HEK293 (cell line): ENCODE results near the gene INTS7.

ENCODE experiments used
- CTCF ChIA-PET: fragments of 350-600 bp; formaldehyde crosslinking; extraction: SDS; loops from one replicate; lab custom pipeline; 2021; ENCODE audit warnings: antibody characterized with exemption; lab: Yijun Ruan, JAX
- POLR2A ChIA-PET: fragments of 300-600 bp; formaldehyde crosslinking; extraction: SDS; loops from one replicate; lab custom pipeline; 2020; ENCODE audit warnings: antibody characterized with exemption, inconsistent platforms; lab: Yijun Ruan, JAX
- H3K27ac ChIP-seq: fragments of 200-500 bp; sonication (Bioruptor generic); 2 replicates; pipeline ENCODE4 v1.5.1; 2014; ENCODE audit warnings: low read depth, low read length, control low read depth, inconsistent platforms; ENCODE audit errors: extremely low read depth
- H3K36me3 ChIP-seq, 2 experiments: fragments of 200-500 bp in 1 of 2; sonication (Bioruptor generic) in 1 of 2; 1 replicate in 1 of 2; 2 replicates in 1 of 2; pipeline ENCODE4 v1.5.1; 2014 to 2017; ENCODE audit warnings: inconsistent platforms in 2 of 2, low read length in 2 of 2; ENCODE audit not compliant: control insufficient read depth in 2 of 2, insufficient read depth in 1 of 2
- H3K4me1 ChIP-seq: fragments of 200-500 bp; sonication (Bioruptor generic); 2 replicates; pipeline ENCODE4 v1.5.1; 2014; ENCODE audit warnings: mild to moderate bottlenecking, low read length, inconsistent platforms; ENCODE audit not compliant: control insufficient read depth, insufficient read depth
- H3K4me3 ChIP-seq: 2 replicates; pipeline ENCODE4 v1.5.1; 2011; ENCODE audit warnings: low read depth, mild to moderate bottlenecking, control low read depth, low read length, moderate library complexity
- H3K9me3 ChIP-seq: fragments of 200-500 bp; sonication (Bioruptor generic); 2 replicates; pipeline ENCODE4 v1.5.1; 2014; ENCODE audit warnings: low read depth, low read length, inconsistent platforms; ENCODE audit not compliant: control insufficient read depth, insufficient read depth
- EGR2 ChIP-seq: fragments of 450-650 bp; formaldehyde crosslinking; IDR thresholded peaks from 2 replicates; pipeline ENCODE4 v1.5.1; 2016; ENCODE audit warnings: low read depth, missing biosample characterization, missing genetic modification characterization
- HOXD13 ChIP-seq: sonication (generic); formaldehyde crosslinking; IDR thresholded peaks from 2 replicates; pipeline ENCODE4 v1.8.0; 2022; ENCODE audit warnings: missing genetic modification reagents, borderline replicate concordance
- MEIS1 ChIP-seq: sonication (generic); formaldehyde crosslinking; IDR thresholded peaks from 2 replicates; pipeline ENCODE4 v1.8.1; 2022; ENCODE audit warnings: missing genetic modification reagents, mild to moderate bottlenecking, borderline replicate concordance
- PRDM10 ChIP-seq: fragments of 450-650 bp; formaldehyde crosslinking; IDR thresholded peaks from 2 replicates; pipeline ENCODE4 v1.5.1; 2016; ENCODE audit warnings: missing biosample characterization, missing genetic modification characterization
- TCF7L2 ChIP-seq: IDR thresholded peaks from 2 replicates; pipeline ENCODE4 v1.6.1; 2011; ENCODE audit warnings: low read depth, mild to moderate bottlenecking, inconsistent platforms, low read length, moderate library complexity, borderline replicate concordance
- ZEB2 ChIP-seq: fragments of 450-650 bp; formaldehyde crosslinking; IDR thresholded peaks from 2 replicates; pipeline ENCODE4 v1.5.1; 2016; ENCODE audit warnings: missing biosample characterization, missing genetic modification characterization
- ZFHX2 ChIP-seq: fragments of 450-650 bp; formaldehyde crosslinking; conservative IDR thresholded peaks from 2 replicates; pipeline ENCODE4 v1.5.1; 2016; ENCODE audit warnings: missing biosample characterization, missing genetic modification characterization
- ZIC2 ChIP-seq: fragments of 450-650 bp; formaldehyde crosslinking; IDR thresholded peaks from 2 replicates; pipeline ENCODE4 v1.5.1; 2016; ENCODE audit warnings: missing biosample characterization, missing genetic modification characterization
- ZNF155 ChIP-seq: fragments of 450-650 bp; formaldehyde crosslinking; IDR thresholded peaks from 2 replicates; pipeline ENCODE4 v1.5.1; 2016; ENCODE audit warnings: missing biosample characterization, missing genetic modification characterization
- ZNF211 ChIP-seq: fragments of 450-650 bp; formaldehyde crosslinking; IDR thresholded peaks from 2 replicates; pipeline ENCODE4 v1.5.1; 2016; ENCODE audit warnings: low read depth, missing biosample characterization, missing genetic modification characterization
- ZNF221 ChIP-seq: fragments of 450-650 bp; formaldehyde crosslinking; IDR thresholded peaks from 2 replicates; pipeline ENCODE4 v1.5.1; 2017; ENCODE audit warnings: missing biosample characterization, missing genetic modification characterization, borderline replicate concordance
- ZNF354C ChIP-seq: fragments of 450-650 bp; formaldehyde crosslinking; IDR thresholded peaks from 2 replicates; pipeline ENCODE4 v1.5.1; 2016; ENCODE audit warnings: missing biosample characterization, missing genetic modification characterization, low read depth, borderline replicate concordance
- ZNF404 ChIP-seq: fragments of 450-650 bp; formaldehyde crosslinking; IDR thresholded peaks from 2 replicates; pipeline ENCODE4 v1.5.1; 2017; ENCODE audit warnings: missing biosample characterization, missing genetic modification characterization
- ZNF48 ChIP-seq: fragments of 450-650 bp; formaldehyde crosslinking; IDR thresholded peaks from 2 replicates; pipeline ENCODE4 v1.5.1; 2016; ENCODE audit warnings: missing biosample characterization, missing genetic modification characterization
- ZNF558 ChIP-seq: fragments of 450-650 bp; formaldehyde crosslinking; IDR thresholded peaks from 2 replicates; pipeline ENCODE4 v1.5.1; 2016; ENCODE audit warnings: missing biosample characterization, missing genetic modification characterization
- ZNF600 ChIP-seq: fragments of 450-650 bp; formaldehyde crosslinking; IDR thresholded peaks from 2 replicates; pipeline ENCODE4 v1.5.1; 2016; ENCODE audit warnings: missing biosample characterization, missing genetic modification characterization
- TF ChIP-seq, protein P1 (sequence below): fragments of 450-650 bp; formaldehyde crosslinking; optimal IDR thresholded peaks from 2 replicates; pipeline ENCODE3; 2016; ENCODE audit warnings: missing biosample characterization, mild to moderate bottlenecking, missing genetic modification characterization
- TF ChIP-seq, protein P2 (sequence below): fragments of 450-650 bp; formaldehyde crosslinking; IDR thresholded peaks from 2 replicates; pipeline ENCODE4 v1.5.1; 2016; ENCODE audit warnings: missing biosample characterization, missing genetic modification characterization

The INTS7 gene

DNA sequence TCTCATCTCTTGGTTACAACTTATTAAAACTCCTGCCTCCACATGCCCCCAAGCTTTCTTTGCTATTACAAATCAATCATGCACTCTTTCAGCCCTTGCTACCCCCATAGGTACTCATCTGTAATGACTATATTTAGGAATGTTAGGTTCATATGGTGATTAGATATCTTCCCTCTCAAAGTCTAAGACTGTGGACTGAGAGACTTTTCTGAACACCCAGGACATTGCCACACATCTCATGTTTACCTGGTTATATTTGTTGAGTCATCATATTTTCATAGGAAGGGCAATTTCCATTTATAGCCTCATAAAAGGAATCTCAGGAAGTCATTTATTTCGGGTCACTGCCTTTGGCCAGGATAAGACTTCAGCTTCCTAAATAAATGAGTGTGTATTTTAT, 123.3 kb downstream of the INTS7 start (continued):
- TF ChIP-seq TCF7L2, result 0 out of 2 replicates have a peak, but pooled peaks have one; percentile 53
- TF ChIP-seq HOXD13, result no peak; the same call in 1 of the 2 replicates
- TF ChIP-seq ZNF48 (tag by site-specific recombination), result no peak
- TF ChIP-seq ZNF354C, result no peak
- TF ChIP-seq ZNF211 (tag by site-specific recombination), result no peak
- TF ChIP-seq ZNF404 (tag by site-specific recombination), result no peak
- TF ChIP-seq ZIC2 (tag by site-specific recombination), result no peak
- no peak for TF ChIP-seq ZNF155 (tag by site-specific recombination)
- TF ChIP-seq MEIS1 (CRISPR knock-in tag), result no peak
- TF ChIP-seq ZNF221 (tag by site-specific recombination), result no peak
- no peak for TF ChIP-seq ZNF600
- 0 out of 2 replicates have a peak, but pooled peaks have one; percentile 59 for TF ChIP-seq ZEB2 (tag by site-specific recombination)
- TF ChIP-seq, all 188 proteins: peak for 8

- no peak overlapping the region for H3K27ac ChIP-seq
- ChIA-PET POLR2A (no interaction called here), CTCF (no interaction called here)
- TF ChIP-seq PRDM10 (peak; percentile 27; the same call in 1 of the 2 replicates), ZFHX2 (peak; percentile 90), EGR2 (tag by site-specific recombination) (peak; percentile 93)
- TF ChIP-seq, protein P1, sequence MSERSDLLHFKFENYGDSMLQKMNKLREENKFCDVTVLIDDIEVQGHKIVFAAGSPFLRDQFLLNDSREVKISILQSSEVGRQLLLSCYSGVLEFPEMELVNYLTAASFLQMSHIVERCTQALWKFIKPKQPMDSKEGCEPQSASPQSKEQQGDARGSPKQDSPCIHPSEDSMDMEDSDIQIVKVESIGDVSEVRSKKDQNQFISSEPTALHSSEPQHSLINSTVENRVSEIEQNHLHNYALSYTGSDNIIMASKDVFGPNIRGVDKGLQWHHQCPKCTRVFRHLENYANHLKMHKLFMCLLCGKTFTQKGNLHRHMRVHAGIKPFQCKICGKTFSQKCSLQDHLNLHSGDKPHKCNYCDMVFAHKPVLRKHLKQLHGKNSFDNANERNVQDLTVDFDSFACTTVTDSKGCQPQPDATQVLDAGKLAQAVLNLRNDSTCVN (tag by site-specific recombination), result no peak
- H3K4me1 ChIP-seq, result peaks cover 4% of the 10 kb centered on the region
- H3K9me3 ChIP-seq, result no peaks in the 10 kb centered on the region
- no peak overlapping the region for H3K4me3 ChIP-seq
- H3K36me3 ChIP-seq, result no peaks in the 10 kb centered on the region
These were observed 124.4 kb downstream of the INTS7 start for GRCh38 chr1:211910913-211911485.

GRCh38 chr1:211910113-211910884, 125.1 kb downstream of the INTS7 start:
- TF ChIP-seq, protein P2, sequence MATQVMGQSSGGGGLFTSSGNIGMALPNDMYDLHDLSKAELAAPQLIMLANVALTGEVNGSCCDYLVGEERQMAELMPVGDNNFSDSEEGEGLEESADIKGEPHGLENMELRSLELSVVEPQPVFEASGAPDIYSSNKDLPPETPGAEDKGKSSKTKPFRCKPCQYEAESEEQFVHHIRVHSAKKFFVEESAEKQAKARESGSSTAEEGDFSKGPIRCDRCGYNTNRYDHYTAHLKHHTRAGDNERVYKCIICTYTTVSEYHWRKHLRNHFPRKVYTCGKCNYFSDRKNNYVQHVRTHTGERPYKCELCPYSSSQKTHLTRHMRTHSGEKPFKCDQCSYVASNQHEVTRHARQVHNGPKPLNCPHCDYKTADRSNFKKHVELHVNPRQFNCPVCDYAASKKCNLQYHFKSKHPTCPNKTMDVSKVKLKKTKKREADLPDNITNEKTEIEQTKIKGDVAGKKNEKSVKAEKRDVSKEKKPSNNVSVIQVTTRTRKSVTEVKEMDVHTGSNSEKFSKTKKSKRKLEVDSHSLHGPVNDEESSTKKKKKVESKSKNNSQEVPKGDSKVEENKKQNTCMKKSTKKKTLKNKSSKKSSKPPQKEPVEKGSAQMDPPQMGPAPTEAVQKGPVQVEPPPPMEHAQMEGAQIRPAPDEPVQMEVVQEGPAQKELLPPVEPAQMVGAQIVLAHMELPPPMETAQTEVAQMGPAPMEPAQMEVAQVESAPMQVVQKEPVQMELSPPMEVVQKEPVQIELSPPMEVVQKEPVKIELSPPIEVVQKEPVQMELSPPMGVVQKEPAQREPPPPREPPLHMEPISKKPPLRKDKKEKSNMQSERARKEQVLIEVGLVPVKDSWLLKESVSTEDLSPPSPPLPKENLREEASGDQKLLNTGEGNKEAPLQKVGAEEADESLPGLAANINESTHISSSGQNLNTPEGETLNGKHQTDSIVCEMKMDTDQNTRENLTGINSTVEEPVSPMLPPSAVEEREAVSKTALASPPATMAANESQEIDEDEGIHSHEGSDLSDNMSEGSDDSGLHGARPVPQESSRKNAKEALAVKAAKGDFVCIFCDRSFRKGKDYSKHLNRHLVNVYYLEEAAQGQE (tag by site-specific recombination), result peak; percentile 79
- no peak for TF ChIP-seq ZNF558 (tag by site-specific recombination)
- no peaks in the 10 kb centered on the region for H3K9me3 ChIP-seq
- H3K4me3 ChIP-seq, result no peak overlapping the region
- no peak overlapping the region for H3K27ac ChIP-seq
- POLR2A ChIA-PET, result no interaction called here
- H3K4me1 ChIP-seq, result peaks cover 4% of the 10 kb centered on the region
- CTCF ChIA-PET, result no interaction called here
- no peaks in the 10 kb centered on the region for H3K36me3 ChIP-seq
